ENCODE results near the gene TBX2.

The TBX2 gene

DNA sequence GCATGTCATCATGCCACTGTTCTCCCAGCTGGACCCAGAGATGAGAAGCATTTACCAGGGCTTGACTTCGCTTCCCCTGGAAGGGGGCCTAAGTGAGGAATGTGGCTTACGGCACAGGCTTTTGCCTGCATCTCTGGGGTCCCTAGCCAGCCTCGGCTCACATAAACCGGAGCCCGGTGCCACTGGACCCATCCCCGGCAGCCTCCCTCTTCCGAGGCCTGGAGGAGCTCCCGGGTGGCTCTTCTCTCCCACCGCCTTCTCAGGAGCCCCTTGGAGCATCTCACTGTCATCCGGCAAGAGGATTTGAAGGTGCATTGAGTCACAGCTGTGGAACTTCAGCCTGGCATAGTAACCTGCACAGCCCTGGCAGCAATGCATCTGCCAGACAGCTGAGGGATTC lies 29.9 kb upstream of the TBX2 start:
- DNase-seq: no peak

DNA sequence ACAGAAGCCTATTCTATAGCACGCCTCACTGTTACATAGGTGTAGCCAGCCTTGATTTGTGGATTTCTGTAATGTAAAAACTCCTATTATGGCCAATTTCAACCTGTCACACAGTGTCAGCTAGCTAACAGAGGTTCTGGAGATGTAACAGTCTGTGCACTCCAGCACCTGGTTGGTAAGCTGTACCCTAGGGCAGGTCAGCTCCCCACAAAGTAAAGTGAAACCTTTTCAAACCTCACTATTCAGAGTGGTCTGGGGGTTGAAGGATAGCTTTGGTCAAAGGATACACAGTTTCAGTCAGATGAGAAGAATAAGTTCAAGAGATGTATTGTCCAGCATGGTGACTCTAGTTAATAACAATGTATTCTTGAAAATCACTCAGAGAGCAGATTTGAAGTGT lies 28.5 kb upstream of the TBX2 start:
- no peak for DNase-seq

DNA sequence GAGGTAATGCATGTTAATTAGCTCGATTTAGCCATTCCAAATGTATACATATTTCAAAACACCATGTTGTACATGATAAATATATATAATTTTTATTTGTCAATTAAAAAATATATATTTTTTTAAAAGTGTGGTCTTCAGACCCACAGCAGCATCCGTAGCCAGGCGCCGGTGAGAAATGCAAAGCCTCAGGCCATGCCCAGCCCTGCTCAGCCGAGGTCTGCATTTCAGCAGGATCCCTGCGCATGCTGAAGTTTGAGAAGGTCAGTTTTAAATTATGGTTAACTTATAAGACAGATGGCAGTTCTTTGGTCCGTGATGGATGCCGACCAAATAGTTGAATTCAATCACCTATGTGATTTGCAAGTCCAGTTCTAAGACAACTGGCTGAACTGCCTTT lies 28.0 kb upstream of the TBX2 start:
- DNase-seq: no peak

DNA sequence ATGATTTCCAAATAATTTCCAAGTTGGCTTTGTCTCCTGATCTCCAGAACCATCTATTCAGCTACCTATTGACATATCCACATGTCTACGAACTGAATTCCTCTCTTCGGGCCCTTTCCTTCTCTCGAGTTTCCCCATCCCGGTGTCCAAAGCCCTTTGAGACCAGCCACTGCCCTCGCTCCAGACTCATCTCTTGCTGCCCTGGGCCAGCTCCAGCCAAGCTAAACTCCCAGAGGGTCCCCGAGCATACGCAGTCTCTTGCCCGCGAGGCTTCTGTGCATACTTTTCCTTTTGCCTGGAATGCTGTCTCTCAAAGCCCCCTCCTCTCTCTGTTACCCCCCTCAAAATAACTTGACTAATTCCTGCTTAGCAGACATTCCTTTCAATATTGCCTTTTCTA lies 27.2 kb upstream of the TBX2 start:
- no peak for DNase-seq

- no peak for DNase-seq
Observed at GRCh38 chr17:61376931-61377838, 22.5 kb upstream of the TBX2 start.

GRCh38 chr17:61378658-61379456 lies 20.8 kb upstream of the TBX2 start:
- no peak for DNase-seq

- no peak for DNase-seq
Observed at GRCh38 chr17:61379457-61380216, 20.0 kb upstream of the TBX2 start.

DNA sequence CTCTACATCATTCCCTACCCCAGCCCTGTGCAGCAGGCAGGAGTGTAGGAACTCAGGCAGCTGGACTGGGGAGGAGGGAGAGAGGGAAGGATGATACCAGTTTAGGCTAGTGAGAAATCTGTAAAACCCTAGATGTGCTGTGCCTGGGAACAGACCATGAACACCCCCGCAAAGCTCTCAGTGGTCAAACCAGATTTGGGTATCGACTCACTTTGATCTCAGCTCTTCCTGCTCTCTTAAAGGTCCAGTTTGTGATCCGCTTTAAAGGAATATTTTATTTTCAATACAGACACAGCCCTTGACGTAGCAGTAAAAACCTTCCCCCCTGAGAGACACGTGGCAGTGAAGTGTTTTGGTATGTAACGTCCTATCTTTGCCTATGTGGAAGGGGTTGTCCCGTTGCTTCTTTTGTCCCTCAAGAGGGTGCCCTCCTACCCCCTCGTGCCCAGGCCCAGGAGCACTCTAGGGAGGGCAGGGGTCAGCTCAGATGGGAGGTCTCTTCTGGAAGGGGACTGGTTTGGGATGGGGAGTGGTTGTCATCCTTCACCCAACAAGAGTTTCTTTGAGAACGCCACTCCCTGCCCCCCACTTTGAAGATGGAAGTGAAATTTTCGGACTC lies 19.3 kb upstream of the TBX2 start:
- no peak for DNase-seq

DNA sequence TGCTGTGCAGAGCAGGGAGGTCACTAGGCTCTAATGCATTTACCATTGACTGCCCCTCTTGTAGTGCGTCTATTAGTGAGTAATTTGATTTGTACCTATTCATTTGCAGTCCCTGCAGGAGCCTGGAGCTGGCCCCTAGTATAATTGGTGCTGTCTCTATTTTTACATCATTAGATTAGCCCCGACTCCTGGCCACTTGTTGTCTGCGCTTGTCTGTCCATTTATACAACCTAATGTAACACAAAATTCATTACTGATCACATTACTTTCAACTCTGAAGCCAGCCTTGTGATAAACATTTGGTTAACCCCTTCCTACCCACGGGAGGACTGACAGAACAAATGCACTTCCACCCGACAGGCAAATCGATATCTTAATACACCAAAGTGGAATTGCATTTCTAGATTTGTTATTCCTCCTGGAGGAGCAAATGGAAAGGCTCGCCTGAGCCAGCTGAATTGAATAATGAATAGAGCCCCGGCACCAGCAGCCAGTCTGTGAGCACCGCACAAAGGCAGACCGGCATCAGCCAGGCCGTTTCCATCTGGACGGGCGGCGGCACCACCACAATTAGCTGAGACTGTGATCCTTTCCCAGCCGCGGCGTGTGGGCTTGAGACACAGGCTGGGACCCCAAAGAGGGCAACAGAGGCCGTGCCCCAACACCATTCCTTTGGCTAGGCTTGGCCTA lies 18.7 kb upstream of the TBX2 start:
- DNase-seq: no peak

- no peak for DNase-seq
Observed at GRCh38 chr17:61381537-61381936, 18.1 kb upstream of the TBX2 start.

- DNase-seq: no peak
Observed at GRCh38 chr17:61382796-61383688, 16.6 kb upstream of the TBX2 start.

DNA sequence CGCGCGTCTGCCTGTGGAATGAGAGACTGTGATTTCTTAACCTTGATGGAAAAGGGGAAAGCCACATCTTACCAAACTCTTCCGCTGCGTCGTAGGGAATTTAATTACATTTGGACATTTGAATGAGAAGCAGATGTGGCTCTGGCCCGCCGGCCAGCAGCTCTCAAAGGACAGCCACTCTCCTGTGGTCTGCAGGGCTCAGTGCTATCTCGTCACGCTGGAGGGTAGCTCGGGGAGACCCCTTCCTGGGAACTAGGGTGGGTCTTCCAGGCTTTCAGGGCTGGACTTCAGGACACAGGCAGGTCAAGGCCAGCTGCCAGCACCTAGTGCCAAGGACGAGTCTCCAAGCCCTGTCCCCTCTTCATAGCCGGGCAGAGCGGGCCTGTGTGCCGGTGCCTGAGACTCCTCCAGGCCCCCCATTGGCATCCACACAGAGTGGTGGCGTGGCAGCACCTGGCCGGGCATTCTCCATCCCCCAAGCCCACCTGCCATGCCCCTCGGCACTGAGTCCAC lies 15.9 kb upstream of the TBX2 start:
- no peak for DNase-seq

GRCh38 chr17:61384354-61384691 lies 15.3 kb upstream of the TBX2 start:
- DNase-seq: no peak

DNA sequence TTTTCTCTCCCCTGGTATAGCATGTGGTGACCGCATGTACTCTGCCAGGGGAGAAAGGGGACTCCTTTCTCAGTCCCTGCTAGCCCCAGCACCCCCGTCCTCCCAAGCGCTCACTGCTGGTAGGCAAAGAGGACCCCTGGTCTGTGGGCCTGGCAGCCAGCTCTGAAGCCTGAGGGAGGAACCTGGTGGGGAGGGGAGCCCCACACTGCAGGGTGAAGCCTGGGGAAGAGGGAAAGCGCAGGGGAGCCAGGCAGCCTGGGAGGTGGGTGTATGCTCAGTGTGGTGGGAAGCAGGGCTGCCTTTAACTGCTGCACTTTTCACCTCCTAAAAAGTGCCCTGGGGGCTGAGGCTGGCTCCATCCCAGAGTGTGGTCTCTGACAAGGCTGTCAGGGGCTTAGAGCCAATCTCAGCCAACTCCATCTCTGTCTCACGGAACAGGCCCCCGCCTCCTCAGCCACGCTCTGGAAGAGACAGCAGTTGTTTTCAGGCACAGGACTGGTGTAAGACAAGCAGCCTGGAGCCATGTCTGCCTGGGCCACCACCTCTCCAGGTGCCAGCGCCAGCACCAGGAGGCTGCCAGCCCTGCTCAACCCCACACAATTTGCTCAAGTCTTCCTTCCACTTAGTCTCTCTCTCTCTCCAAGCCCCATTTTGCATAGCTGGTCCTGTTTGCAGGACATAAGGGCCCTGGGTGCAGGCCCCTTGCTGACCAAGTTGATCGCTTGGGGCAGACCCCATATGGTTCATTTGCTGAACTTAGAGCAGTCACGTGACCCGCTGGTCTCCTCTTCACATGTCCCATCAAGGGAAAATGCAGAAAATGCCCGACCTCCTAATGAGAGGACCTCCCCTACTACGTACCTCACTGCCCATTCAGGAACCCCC lies 14.7 kb upstream of the TBX2 start:
- no peak for DNase-seq

GRCh38 chr17:61385577-61386236 lies 13.9 kb upstream of the TBX2 start:
- no peak for DNase-seq

- no peak for DNase-seq
Observed at GRCh38 chr17:61386251-61386650, 13.4 kb upstream of the TBX2 start.

GRCh38 chr17:61387011-61387410 lies 12.6 kb upstream of the TBX2 start:
- no peak for DNase-seq

- no peak for DNase-seq
Observed at GRCh38 chr17:61387511-61388305, 11.9 kb upstream of the TBX2 start.
